HG03097 (cell line): ENCODE measurements around the gene ALAS1.
"Not testable (repeated sequence)": the region's sequence is repeated elsewhere in the genome, so short reads cannot be mapped to it uniquely, and the experiment has no call there.

Source experiments
- ATAC-seq: cut with Tn5 transposase; IDR thresholded peaks from one replicate; pipeline ENCODE4 v1.9.1; 2021; ENCODE audit not compliant: unreplicated experiment, low FRiP score

ALAS1 gene

GRCh38 chr3:52197842-52198625 lies at the start of gene ALAS1:
Gene ALAS1, plus strand, starts transcription at chr3:52198160. Its CDS starts 1,082 bp downstream, at chr3:52199242.
- ATAC-seq: peak; percentile 68

- ATAC-seq: no peak
These were observed 48.9 kb upstream of the ALAS1 start for GRCh38 chr3:52149021-52149420.

- no peak for ATAC-seq
These were observed 48.2 kb upstream of the ALAS1 start for GRCh38 chr3:52149726-52150125.

- no peak for ATAC-seq
These were observed 47.6 kb upstream of the ALAS1 start for GRCh38 chr3:52150357-52150756.

- no peak for ATAC-seq
These were observed 47.1 kb upstream of the ALAS1 start for GRCh38 chr3:52150860-52151259.

- not testable (repeated sequence) for ATAC-seq
These were observed 46.0 kb upstream of the ALAS1 start for GRCh38 chr3:52151991-52152390.

- ATAC-seq: peak; percentile 19
These were observed 44.4 kb upstream of the ALAS1 start for GRCh38 chr3:52153389-52154096.

GRCh38 chr3:52154135-52155094 lies 43.5 kb upstream of the ALAS1 start, which contains the start of gene POC1A:
Gene POC1A, minus strand, starts transcription at chr3:52154423. Its CDS starts 51 bp downstream, at chr3:52154372.
- peak; percentile 76 for ATAC-seq

GRCh38 chr3:52155912-52156311 lies 42.0 kb upstream of the ALAS1 start:
- no peak for ATAC-seq

GRCh38 chr3:52159503-52159902 lies 38.5 kb upstream of the ALAS1 start:
- no peak for ATAC-seq

- ATAC-seq: no peak
These were observed 35.6 kb upstream of the ALAS1 start for GRCh38 chr3:52162250-52162872.

GRCh38 chr3:52167240-52167639 lies 30.7 kb upstream of the ALAS1 start:
- ATAC-seq: no peak

GRCh38 chr3:52170217-52170616 lies 27.7 kb upstream of the ALAS1 start:
- ATAC-seq: not testable (repeated sequence)

- no peak for ATAC-seq
These were observed 26.3 kb upstream of the ALAS1 start for GRCh38 chr3:52171514-52172261.

GRCh38 chr3:52172262-52172757 lies 25.6 kb upstream of the ALAS1 start:
- no peak for ATAC-seq

- no peak for ATAC-seq
These were observed 24.9 kb upstream of the ALAS1 start for GRCh38 chr3:52173101-52173500.

- ATAC-seq: no peak
These were observed 23.1 kb upstream of the ALAS1 start for GRCh38 chr3:52174896-52175295.

GRCh38 chr3:52175416-52176179 lies 22.4 kb upstream of the ALAS1 start:
- no peak for ATAC-seq
